ENCODE results near the gene RPGRIP1L. TPM values are rescaled to one million over a fixed set of nuclear protein-coding genes. Genes with fewer than 3 reads are reported as not detected.

The RPGRIP1L gene
- total RNA-seq, 1 donor from 2014 or later: 12.0 TPM

DNA sequence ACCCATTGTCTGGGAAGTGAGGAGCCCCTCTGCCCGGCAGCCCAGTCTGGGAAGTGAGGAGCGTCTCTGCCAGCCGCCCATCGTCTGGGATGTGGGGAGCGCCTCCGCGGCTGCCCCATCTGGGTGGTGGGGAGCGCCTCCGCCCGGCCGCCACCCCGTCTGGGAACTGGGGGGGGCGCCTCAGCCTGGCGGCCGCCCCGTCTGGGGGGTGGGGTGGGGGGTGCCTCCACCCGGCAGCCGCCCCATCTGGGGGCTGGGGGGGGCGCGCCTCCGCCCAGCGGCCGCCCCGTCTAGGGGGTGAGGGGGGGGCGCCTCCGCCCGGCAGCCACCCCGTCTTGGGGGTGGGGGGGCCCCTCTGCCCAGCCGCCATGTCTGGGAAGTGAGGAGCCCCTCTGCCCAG is 78.4 kb downstream of the RPGRIP1L start:
- TF ChIP-seq, protein P1, sequence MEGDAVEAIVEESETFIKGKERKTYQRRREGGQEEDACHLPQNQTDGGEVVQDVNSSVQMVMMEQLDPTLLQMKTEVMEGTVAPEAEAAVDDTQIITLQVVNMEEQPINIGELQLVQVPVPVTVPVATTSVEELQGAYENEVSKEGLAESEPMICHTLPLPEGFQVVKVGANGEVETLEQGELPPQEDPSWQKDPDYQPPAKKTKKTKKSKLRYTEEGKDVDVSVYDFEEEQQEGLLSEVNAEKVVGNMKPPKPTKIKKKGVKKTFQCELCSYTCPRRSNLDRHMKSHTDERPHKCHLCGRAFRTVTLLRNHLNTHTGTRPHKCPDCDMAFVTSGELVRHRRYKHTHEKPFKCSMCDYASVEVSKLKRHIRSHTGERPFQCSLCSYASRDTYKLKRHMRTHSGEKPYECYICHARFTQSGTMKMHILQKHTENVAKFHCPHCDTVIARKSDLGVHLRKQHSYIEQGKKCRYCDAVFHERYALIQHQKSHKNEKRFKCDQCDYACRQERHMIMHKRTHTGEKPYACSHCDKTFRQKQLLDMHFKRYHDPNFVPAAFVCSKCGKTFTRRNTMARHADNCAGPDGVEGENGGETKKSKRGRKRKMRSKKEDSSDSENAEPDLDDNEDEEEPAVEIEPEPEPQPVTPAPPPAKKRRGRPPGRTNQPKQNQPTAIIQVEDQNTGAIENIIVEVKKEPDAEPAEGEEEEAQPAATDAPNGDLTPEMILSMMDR (IDR thresholded peaks at IDR 0.05): no peak
- H3K36me3 Mint-ChIP-seq (ENCODE audit: unreplicated experiment): peaks cover 1% of the 10 kb centered on the region
- peaks cover 16% of the 10 kb centered on the region for H3K4me1 Mint-ChIP-seq (ENCODE audit: unreplicated experiment)
- no peak overlapping the region for H3K27ac Mint-ChIP-seq (ENCODE audit: unreplicated experiment)
- H3K9me3 Mint-ChIP-seq (ENCODE audit: unreplicated experiment): no peaks in the 10 kb centered on the region
- no peak overlapping the region for H3K4me3 Mint-ChIP-seq (ENCODE audit: unreplicated experiment)
- H3K27me3 Mint-ChIP-seq (ENCODE audit: unreplicated experiment): no peaks in the 10 kb centered on the region
- no peak for DNase-seq (ENCODE audit: extremely low spot score, unreplicated experiment)

DNA sequence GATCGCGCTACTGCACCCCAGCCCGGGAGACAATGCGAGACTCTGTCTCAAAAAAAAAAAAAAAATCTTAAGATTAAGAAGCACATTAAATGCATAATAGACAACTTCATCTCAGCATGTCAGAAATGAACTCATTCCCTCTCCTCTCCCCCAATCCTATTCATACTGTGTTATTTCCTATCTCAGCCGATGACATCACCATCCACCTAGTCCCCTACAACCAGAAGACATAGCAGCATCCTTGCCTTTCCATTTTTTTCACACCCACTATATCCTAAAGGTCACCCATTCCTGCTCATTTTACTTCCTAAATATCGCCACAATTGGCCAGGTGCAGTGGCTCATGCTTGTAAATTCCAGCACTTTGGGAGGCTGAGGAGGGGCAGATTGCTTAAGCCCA is 81.3 kb downstream of the RPGRIP1L start:
- Mint-ChIP-seq H3K36me3 (ENCODE audit: unreplicated experiment) (peaks cover 7% of the 10 kb centered on the region), H3K9me3 (ENCODE audit: unreplicated experiment) (no peaks in the 10 kb centered on the region), H3K4me1 (ENCODE audit: unreplicated experiment) (peaks cover 13% of the 10 kb centered on the region), H3K4me3 (ENCODE audit: unreplicated experiment) (no peak overlapping the region), H3K27ac (ENCODE audit: unreplicated experiment) (no peak overlapping the region), H3K27me3 (ENCODE audit: unreplicated experiment) (no peaks in the 10 kb centered on the region)
- TF ChIP-seq, protein P1 (IDR thresholded peaks at IDR 0.05): no peak
- no peak for DNase-seq (ENCODE audit: extremely low spot score, unreplicated experiment)

DNA sequence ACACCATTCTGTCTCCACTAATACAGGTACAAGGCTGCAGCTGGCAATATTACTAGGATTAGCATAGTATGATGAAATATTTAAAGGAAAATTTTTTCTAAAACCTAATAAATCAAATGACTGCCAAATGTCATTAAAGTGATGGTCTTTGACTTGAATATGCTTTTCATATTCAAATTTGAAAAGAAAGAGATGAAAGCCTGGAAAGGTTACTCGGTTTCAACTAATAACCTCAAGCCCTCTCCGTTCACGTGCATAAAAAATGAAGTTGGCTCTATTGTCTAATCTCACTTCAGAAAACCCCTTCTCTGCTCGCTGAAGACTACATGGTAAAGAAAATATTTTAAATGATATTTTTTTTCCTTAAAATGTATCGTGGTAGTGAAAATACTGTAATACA is 83.2 kb downstream of the RPGRIP1L start:
- no peaks in the 10 kb centered on the region for H3K4me1 Mint-ChIP-seq (ENCODE audit: unreplicated experiment)
- no peak overlapping the region for H3K27ac Mint-ChIP-seq (ENCODE audit: unreplicated experiment)
- DNase-seq (ENCODE audit: extremely low spot score, unreplicated experiment): no peak
- no peak overlapping the region for H3K4me3 Mint-ChIP-seq (ENCODE audit: unreplicated experiment)
- TF ChIP-seq, protein P1 (IDR thresholded peaks at IDR 0.05): no peak
- no peaks in the 10 kb centered on the region for H3K27me3 Mint-ChIP-seq (ENCODE audit: unreplicated experiment)
- H3K9me3 Mint-ChIP-seq (ENCODE audit: unreplicated experiment): no peaks in the 10 kb centered on the region
- H3K36me3 Mint-ChIP-seq (ENCODE audit: unreplicated experiment): peaks cover 7% of the 10 kb centered on the region

DNA sequence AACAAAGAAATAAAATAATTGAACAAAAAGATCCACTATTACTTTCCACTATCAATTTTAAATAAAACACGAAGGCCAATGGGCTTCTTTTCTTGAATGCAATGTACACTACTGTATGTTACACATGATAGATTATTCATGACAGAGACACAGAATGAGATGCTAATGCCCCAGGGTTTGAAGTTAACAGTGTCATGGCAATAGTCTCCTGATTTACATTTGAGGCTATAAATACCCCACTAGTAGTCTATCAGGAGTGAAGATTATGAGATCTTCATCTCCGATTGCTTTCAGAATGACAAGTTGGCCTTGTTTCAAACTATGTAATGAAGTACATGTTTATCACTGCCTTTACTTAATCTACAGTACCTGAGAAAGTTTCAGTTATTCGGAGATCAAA is 84.4 kb downstream of the RPGRIP1L start:
- H3K27ac Mint-ChIP-seq (ENCODE audit: unreplicated experiment): no peak overlapping the region
- TF ChIP-seq, protein P1 (IDR thresholded peaks at IDR 0.05): no peak
- H3K4me1 Mint-ChIP-seq (ENCODE audit: unreplicated experiment): no peaks in the 10 kb centered on the region
- peaks cover 7% of the 10 kb centered on the region for H3K36me3 Mint-ChIP-seq (ENCODE audit: unreplicated experiment)
- no peaks in the 10 kb centered on the region for H3K27me3 Mint-ChIP-seq (ENCODE audit: unreplicated experiment)
- no peak overlapping the region for H3K4me3 Mint-ChIP-seq (ENCODE audit: unreplicated experiment)
- no peaks in the 10 kb centered on the region for H3K9me3 Mint-ChIP-seq (ENCODE audit: unreplicated experiment)
- DNase-seq (ENCODE audit: extremely low spot score, unreplicated experiment): no peak

DNA sequence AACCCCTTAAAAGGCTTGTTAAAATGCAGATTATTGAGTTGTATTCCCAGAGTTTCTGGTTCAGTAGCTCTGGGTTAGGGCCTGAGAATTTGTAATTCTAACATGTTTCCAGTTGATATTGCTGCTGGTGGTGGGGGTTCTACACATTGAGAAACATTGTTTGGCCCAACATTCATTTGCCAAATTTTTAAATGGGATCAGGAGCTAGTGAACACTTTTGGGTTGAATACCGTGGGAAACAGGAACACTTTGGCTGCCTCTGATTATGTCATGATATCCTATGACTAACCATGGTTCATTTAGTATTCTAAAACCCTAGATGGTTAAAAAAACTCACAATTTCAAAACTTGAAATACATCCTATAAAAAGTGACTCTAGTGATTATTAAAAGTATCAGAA is 89.3 kb downstream of the RPGRIP1L start:
- peaks cover 19% of the 10 kb centered on the region for H3K36me3 Mint-ChIP-seq (ENCODE audit: unreplicated experiment)
- no peaks in the 10 kb centered on the region for H3K9me3 Mint-ChIP-seq (ENCODE audit: unreplicated experiment)
- H3K4me3 Mint-ChIP-seq (ENCODE audit: unreplicated experiment): no peak overlapping the region
- no peak for DNase-seq (ENCODE audit: extremely low spot score, unreplicated experiment)
- H3K4me1 Mint-ChIP-seq (ENCODE audit: unreplicated experiment): no peaks in the 10 kb centered on the region
- H3K27ac Mint-ChIP-seq (ENCODE audit: unreplicated experiment): no peak overlapping the region
- TF ChIP-seq, protein P1 (IDR thresholded peaks at IDR 0.05): no peak
- H3K27me3 Mint-ChIP-seq (ENCODE audit: unreplicated experiment): no peaks in the 10 kb centered on the region
